Measurements from ENCODE around the gene MAP2K1. TPM values are rescaled to one million over a fixed set of nuclear protein-coding genes. Genes with fewer than 3 reads are reported as not detected.
"Not testable (repeated sequence)": the region's sequence is repeated elsewhere in the genome, so short reads cannot be mapped to it uniquely, and the experiment has no call there.

Gene MAP2K1
- 33.1 TPM for polyA plus RNA-seq (2013, experiment 1 of 2)
- 42.9 TPM for polyA plus RNA-seq (2013, experiment 2 of 2)

- peak within 1 kb of the TSS; percentile 76 for H3K9ac ChIP-seq (ENCODE audit: low read depth, low read length)
- H3K4me1 ChIP-seq (ENCODE audit: insufficient read depth, low read length), result peaks cover 17% of the 10 kb centered on the region
- no peaks in the 10 kb centered on the region for H3K9me3 ChIP-seq (ENCODE audit: insufficient read depth, low read depth, low read length)
- peak within 1 kb of the TSS; percentile 91 for H3K4me3 ChIP-seq (ENCODE audit: low read length)
- peak within 1 kb of the TSS; percentile 75; the same call in 1 of the 2 replicates for H3K27ac ChIP-seq (ENCODE audit: low read depth, low read length)
- peaks cover 11% of the 10 kb centered on the region for H3K36me3 ChIP-seq (ENCODE audit: insufficient read depth, low read length)
- no peaks in the 10 kb centered on the region for H3K27me3 ChIP-seq (ENCODE audit: insufficient read depth, low read length)
- WGBS, result 11% methylated on average over 69 of the region's 69 CpGs
These were observed at the start of gene MAP2K1 for GRCh38 chr15:66386204-66387123. TSS of gene MAP2K1 (plus strand) at chr15:66386912. CDS start at chr15:66387348, 436 bp downstream.

DNA sequence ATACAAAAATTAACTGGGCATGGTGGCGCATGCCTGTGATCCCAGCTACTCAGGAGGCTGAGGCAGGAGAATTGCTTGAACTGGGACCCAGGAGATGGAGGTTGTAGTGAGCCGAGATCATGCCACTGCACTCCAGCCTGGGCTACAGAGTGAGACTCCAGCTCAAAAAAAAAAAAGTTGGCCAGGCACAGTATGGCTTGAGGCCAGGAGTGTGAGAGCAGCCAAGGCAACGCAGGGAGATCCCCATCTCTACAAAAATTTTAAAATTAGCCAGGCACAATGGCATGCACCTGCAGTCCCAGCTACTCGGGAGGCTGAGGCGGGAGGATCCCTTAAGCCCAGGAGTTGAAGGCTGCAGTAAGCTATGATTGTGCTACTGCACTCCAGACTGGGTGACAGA lies 38.2 kb upstream of the MAP2K1 start:
- not testable (repeated sequence) for H3K4me3 ChIP-seq (ENCODE audit: low read length); H3K9ac ChIP-seq (ENCODE audit: low read depth, low read length); H3K9me3 ChIP-seq (ENCODE audit: insufficient read depth, low read depth, low read length); H3K4me1 ChIP-seq (ENCODE audit: insufficient read depth, low read length); H3K27me3 ChIP-seq (ENCODE audit: insufficient read depth, low read length); H3K27ac ChIP-seq (ENCODE audit: low read depth, low read length)
- H3K36me3 ChIP-seq (ENCODE audit: insufficient read depth, low read length), result peaks cover 80% of the 10 kb centered on the region
- 75% methylated on average over 5 of the region's 5 CpGs for WGBS

GRCh38 chr15:66356077-66356358 lies 30.7 kb upstream of the MAP2K1 start:
- Histone ChIP-seq H3K36me3 (ENCODE audit: insufficient read depth, low read length) (peaks cover 27% of the 10 kb centered on the region), H3K4me3 (ENCODE audit: low read length) (peak overlapping the region; percentile 86), H3K4me1 (ENCODE audit: insufficient read depth, low read length) (no peaks in the 10 kb centered on the region), H3K27me3 (ENCODE audit: insufficient read depth, low read length) (no peaks in the 10 kb centered on the region), H3K27ac (ENCODE audit: low read depth, low read length) (peak overlapping the region; percentile 72), H3K9me3 (ENCODE audit: insufficient read depth, low read depth, low read length) (no peaks in the 10 kb centered on the region), H3K9ac (ENCODE audit: low read depth, low read length) (peak overlapping the region; percentile 98)
- WGBS, result 3% methylated on average over 12 of the region's 12 CpGs

- 9% methylated on average over 49 of the region's 51 CpGs for WGBS
- H3K27me3 ChIP-seq (ENCODE audit: insufficient read depth, low read length), result no peaks in the 10 kb centered on the region
- peak within 1 kb of the TSS; percentile 72 for H3K27ac ChIP-seq (ENCODE audit: low read depth, low read length)
- peak within 1 kb of the TSS; percentile 98 for H3K9ac ChIP-seq (ENCODE audit: low read depth, low read length)
- H3K9me3 ChIP-seq (ENCODE audit: insufficient read depth, low read depth, low read length), result no peaks in the 10 kb centered on the region
- H3K36me3 ChIP-seq (ENCODE audit: insufficient read depth, low read length), result peaks cover 21% of the 10 kb centered on the region
- H3K4me1 ChIP-seq (ENCODE audit: insufficient read depth, low read length), result no peaks in the 10 kb centered on the region
- H3K4me3 ChIP-seq (ENCODE audit: low read length), result peak within 1 kb of the TSS; percentile 86
These were observed 30.1 kb upstream of the MAP2K1 start, which contains the start of gene TIPIN for GRCh38 chr15:66356359-66357236. TSS of gene TIPIN (minus strand) at chr15:66356685. CDS start at chr15:66352947, 3,738 bp downstream.

GRCh38 chr15:66359740-66360139 lies 27.0 kb upstream of the MAP2K1 start:
- Histone ChIP-seq H3K9ac (ENCODE audit: low read depth, low read length) (0 out of 2 replicates have a peak overlapping the region, but pooled peaks have one; percentile 20), H3K9me3 (ENCODE audit: insufficient read depth, low read depth, low read length) (no peaks in the 10 kb centered on the region), H3K27me3 (ENCODE audit: insufficient read depth, low read length) (no peaks in the 10 kb centered on the region), H3K4me1 (ENCODE audit: insufficient read depth, low read length) (no peaks in the 10 kb centered on the region), H3K36me3 (ENCODE audit: insufficient read depth, low read length) (no peaks in the 10 kb centered on the region), H3K27ac (ENCODE audit: low read depth, low read length) (no peak overlapping the region), H3K4me3 (ENCODE audit: low read length) (no peak overlapping the region)
- 92% methylated on average over 7 of the region's 7 CpGs for WGBS

DNA sequence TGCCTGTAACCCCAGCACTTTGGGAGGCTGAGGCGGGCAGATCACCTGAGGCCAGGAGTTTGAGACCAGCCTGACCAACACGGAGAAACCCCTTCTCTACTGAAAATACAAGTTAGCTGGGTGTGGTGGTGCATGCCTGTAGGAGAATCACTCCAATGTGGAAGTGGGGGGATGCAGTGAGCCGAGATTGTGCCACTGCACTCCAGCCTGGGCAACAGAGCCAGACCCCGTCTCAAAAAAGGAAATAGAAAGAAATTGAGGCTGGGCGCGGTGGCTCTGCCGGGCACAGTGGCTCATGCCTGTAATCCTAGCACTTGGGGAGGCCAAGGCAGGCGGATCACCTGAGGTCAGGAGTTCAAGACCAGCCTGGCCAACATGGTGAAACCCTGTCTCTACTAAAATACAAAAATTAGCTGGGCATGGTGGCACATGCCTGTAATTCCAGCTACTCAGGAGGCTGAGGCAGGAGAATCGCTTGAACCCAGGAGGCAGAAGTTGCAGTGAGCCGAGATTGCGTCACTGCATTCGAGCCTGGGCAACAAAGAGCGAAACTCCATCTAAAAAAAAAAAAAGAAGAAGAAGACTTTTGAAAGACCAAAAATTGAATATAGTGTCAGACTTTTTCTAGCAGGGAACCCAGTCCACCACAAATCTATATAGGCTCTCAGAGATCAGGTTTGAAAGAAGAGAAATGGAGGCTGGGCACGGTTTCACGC lies 24.8 kb upstream of the MAP2K1 start:
- 96% methylated on average over 12 of the region's 15 CpGs for WGBS
- not testable (repeated sequence) for H3K9me3 ChIP-seq (ENCODE audit: insufficient read depth, low read depth, low read length); H3K27ac ChIP-seq (ENCODE audit: low read depth, low read length); H3K4me3 ChIP-seq (ENCODE audit: low read length); H3K36me3 ChIP-seq (ENCODE audit: insufficient read depth, low read length); H3K27me3 ChIP-seq (ENCODE audit: insufficient read depth, low read length); H3K4me1 ChIP-seq (ENCODE audit: insufficient read depth, low read length); H3K9ac ChIP-seq (ENCODE audit: low read depth, low read length)

- no peaks in the 10 kb centered on the region for H3K27me3 ChIP-seq (ENCODE audit: insufficient read depth, low read length)
- H3K4me1 ChIP-seq (ENCODE audit: insufficient read depth, low read length), result no peaks in the 10 kb centered on the region
- H3K36me3 ChIP-seq (ENCODE audit: insufficient read depth, low read length), result no peaks in the 10 kb centered on the region
- no peak overlapping the region for H3K9ac ChIP-seq (ENCODE audit: low read depth, low read length)
- H3K27ac ChIP-seq (ENCODE audit: low read depth, low read length), result no peak overlapping the region
- WGBS, result 97% methylated on average over 1 of the region's 1 CpG
- no peaks in the 10 kb centered on the region for H3K9me3 ChIP-seq (ENCODE audit: insufficient read depth, low read depth, low read length)
- no peak overlapping the region for H3K4me3 ChIP-seq (ENCODE audit: low read length)
These were observed 23.9 kb upstream of the MAP2K1 start for GRCh38 chr15:66362776-66363175.

DNA sequence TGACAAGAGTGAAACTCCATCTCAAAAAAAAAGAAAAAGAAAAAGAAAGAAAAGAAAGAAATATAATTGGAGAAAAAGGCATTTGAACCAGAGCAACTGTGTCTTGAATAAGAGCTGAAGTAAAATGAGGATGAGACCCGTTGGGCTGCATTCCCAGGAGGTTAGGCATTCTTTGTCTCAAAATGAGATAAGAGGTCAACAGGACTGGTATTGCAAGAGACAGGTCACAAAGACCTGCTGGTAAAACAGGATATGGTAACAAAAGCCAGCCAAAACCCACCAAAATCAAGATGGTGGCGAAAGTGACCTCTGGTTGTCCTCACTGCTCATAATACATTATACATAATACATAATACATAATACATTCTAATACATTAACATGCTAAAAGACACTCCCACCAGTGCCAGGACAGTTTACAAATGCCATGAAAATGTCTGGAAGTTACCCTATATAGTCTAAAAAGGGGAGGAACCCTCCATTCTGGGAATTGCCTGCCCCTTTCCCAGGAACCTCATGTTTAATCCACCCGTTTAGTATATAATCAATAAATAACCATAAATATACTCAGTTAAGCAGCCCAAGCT lies 21.7 kb upstream of the MAP2K1 start:
- H3K9me3 ChIP-seq (ENCODE audit: insufficient read depth, low read depth, low read length), result no peaks in the 10 kb centered on the region
- no peaks in the 10 kb centered on the region for H3K36me3 ChIP-seq (ENCODE audit: insufficient read depth, low read length)
- no peaks in the 10 kb centered on the region for H3K27me3 ChIP-seq (ENCODE audit: insufficient read depth, low read length)
- peaks cover 6% of the 10 kb centered on the region for H3K4me1 ChIP-seq (ENCODE audit: insufficient read depth, low read length)
- H3K9ac ChIP-seq (ENCODE audit: low read depth, low read length), result no peak overlapping the region
- WGBS, result 83% methylated on average over 3 of the region's 3 CpGs
- no peak overlapping the region for H3K27ac ChIP-seq (ENCODE audit: low read depth, low read length)
- no peak overlapping the region for H3K4me3 ChIP-seq (ENCODE audit: low read length)

DNA sequence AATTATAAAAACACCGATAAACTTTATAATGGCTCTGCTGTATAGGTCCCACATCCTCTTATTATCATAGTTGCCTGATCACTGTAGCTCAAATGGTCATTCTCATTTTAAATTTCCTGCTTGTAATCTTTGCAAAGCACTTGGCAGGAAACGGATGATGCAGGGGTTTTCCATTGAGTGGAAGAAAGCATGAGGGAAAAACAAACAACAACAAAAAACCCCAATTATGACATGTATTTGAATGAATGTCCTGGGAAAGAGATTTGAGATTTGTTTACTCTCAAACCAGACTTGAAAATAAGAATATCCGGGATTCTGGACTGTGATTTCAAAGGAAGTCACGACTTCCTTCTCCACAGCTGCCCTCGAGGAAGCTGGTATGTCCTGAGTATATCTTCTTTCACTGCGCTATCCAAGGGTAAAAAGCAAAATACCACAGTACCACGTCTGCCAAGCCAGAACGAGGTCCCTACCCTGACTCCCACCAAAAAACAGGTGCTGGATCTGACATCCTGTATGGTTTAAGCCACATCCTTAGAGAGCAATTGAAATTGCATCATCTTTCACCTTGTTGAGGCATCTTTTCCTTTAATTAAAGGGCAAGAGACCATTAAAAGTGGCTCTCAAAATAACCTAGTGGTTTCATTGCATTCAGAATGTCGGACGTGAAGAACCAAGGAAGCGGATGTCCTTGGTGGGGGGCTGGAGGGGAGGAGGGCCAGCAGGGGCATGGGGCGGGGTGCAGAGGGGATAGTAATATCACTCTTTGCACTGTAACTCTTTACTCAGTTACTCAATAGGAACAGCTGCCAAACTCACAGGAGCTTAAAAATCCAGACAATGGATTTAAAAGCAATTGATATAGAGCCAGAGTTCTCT lies 16.7 kb upstream of the MAP2K1 start:
- Histone ChIP-seq H3K36me3 (ENCODE audit: insufficient read depth, low read length) (no peaks in the 10 kb centered on the region), H3K9ac (ENCODE audit: low read depth, low read length) (peak overlapping the region; percentile 48; the same call in 1 of the 2 replicates), H3K4me1 (ENCODE audit: insufficient read depth, low read length) (peaks cover 8% of the 10 kb centered on the region), H3K4me3 (ENCODE audit: low read length) (no peak overlapping the region), H3K27me3 (ENCODE audit: insufficient read depth, low read length) (no peaks in the 10 kb centered on the region), H3K9me3 (ENCODE audit: insufficient read depth, low read depth, low read length) (0 out of 2 replicates have a peak, but pooled peaks cover 3% of the 10 kb centered on the region), H3K27ac (ENCODE audit: low read depth, low read length) (no peak overlapping the region; the same call in 1 of the 2 replicates)
- 79% methylated on average over 10 of the region's 12 CpGs for WGBS

DNA sequence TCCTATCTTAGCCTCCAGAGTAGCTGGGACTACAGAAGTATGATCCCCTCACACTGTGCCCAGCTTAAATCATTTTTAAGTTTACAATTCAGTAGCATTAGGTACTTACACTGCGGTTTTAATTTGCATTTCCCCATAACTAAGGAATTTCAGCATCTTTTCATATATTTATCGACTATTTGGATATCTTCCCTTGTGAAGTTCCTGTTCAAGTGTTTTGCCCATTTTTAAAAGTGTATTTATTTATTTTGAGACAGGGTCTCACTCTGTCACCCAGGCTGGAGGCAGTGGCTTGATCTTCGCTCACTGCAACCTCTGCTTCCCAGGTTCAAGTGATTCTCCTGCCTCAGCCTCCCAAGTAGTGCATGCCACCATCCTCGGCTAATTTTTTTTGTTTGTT lies 12.5 kb upstream of the MAP2K1 start:
- H3K4me1 ChIP-seq (ENCODE audit: insufficient read depth, low read length), result peaks cover 8% of the 10 kb centered on the region
- H3K4me3 ChIP-seq (ENCODE audit: low read length), result no peak overlapping the region
- no peaks in the 10 kb centered on the region for H3K27me3 ChIP-seq (ENCODE audit: insufficient read depth, low read length)
- H3K36me3 ChIP-seq (ENCODE audit: insufficient read depth, low read length), result no peaks in the 10 kb centered on the region
- no peak overlapping the region for H3K9ac ChIP-seq (ENCODE audit: low read depth, low read length)
- WGBS, result 93% methylated on average over 4 of the region's 4 CpGs
- H3K9me3 ChIP-seq (ENCODE audit: insufficient read depth, low read depth, low read length), result 0 out of 2 replicates have a peak, but pooled peaks cover 3% of the 10 kb centered on the region
- no peak overlapping the region for H3K27ac ChIP-seq (ENCODE audit: low read depth, low read length)

Data from HUES64 (cell line).